IMR-90 (cell line): ENCODE measurements around the gene PNLIP. TPM values are rescaled to one million over a fixed set of nuclear protein-coding genes. Genes with fewer than 3 reads are reported as not detected.

ENCODE experiments used
- ATAC-seq: fragments of 200-7000 bp; cut with Tn5 transposase; 2 replicates; pipeline ENCODE4 v1.9.1; 2020; ENCODE audit warnings: low read depth, mild to moderate bottlenecking, moderate library complexity
- BruUV-seq: library from RNA; stranded (reverse); fragments of 400-500 nt; replicated peaks from 2 replicates; lab custom pipeline; 2021; lab: Mats Ljungman, UMichigan
- CTCF ChIA-PET: fragments of 300-600 bp; formaldehyde crosslinking; extraction: SDS; loops from one replicate; lab custom pipeline; 2021; ENCODE audit warnings: antibody characterized with exemption; lab: Yijun Ruan, JAX
- POLR2A ChIA-PET: fragments of 300-600 bp; sonication (Branson Sonifier 250); formaldehyde crosslinking; loops from one replicate; lab custom pipeline; 2022; ENCODE audit warnings: antibody characterized with exemption; ENCODE audit not compliant: unreplicated experiment; lab: Charles Lee
- DNase-seq: peaks from one replicate; pipeline ENCODE4 v3.0.0; 2013
- H2AFZ ChIP-seq: replicated peaks from 2 replicates; pipeline ENCODE3; 2013; ENCODE audit warnings: low read length, mild to moderate bottlenecking; ENCODE audit not compliant: poor library complexity
- H2AK5ac ChIP-seq: 2 replicates; pipeline ENCODE4 v1.6.1; 2013; ENCODE audit warnings: low read depth, low read length, inconsistent platforms
- H2AK9ac ChIP-seq: replicated peaks from 2 replicates; pipeline ENCODE3; 2013; ENCODE audit warnings: mild to moderate bottlenecking, low read depth, low read length, moderate library complexity; ENCODE audit not compliant: poor library complexity
- H2BK120ac ChIP-seq: 2 replicates; pipeline ENCODE4 v1.6.1; 2013; ENCODE audit warnings: low read depth, low read length, inconsistent platforms
- H2BK15ac ChIP-seq: 3 replicates; pipeline ENCODE4 v1.6.1; 2013; ENCODE audit warnings: low read depth, low read length, inconsistent platforms
- H2BK20ac ChIP-seq: 2 replicates; pipeline ENCODE4 v1.6.1; 2013; ENCODE audit warnings: low read depth, mild to moderate bottlenecking, inconsistent platforms, low read length, moderate library complexity
- H2BK5ac ChIP-seq: 2 replicates; pipeline ENCODE4 v1.6.1; 2013; ENCODE audit warnings: mild to moderate bottlenecking, low read depth, low read length, inconsistent platforms; ENCODE audit not compliant: poor library complexity, severe bottlenecking
- H3K14ac ChIP-seq: replicated peaks from 2 replicates; pipeline ENCODE4 v1.6.1; 2013; ENCODE audit warnings: low read depth, low read length, inconsistent platforms
- H3K18ac ChIP-seq: 2 replicates; pipeline ENCODE4 v1.6.1; 2013; ENCODE audit warnings: low read depth, low read length, control low read depth
- H3K23ac ChIP-seq: 2 replicates; pipeline ENCODE4 v1.6.1; 2013; ENCODE audit warnings: low read depth, low read length, inconsistent platforms
- H3K27ac ChIP-seq: 2 replicates; pipeline ENCODE4 v1.5.1; 2013; ENCODE audit warnings: mild to moderate bottlenecking, control low read depth, low read length; ENCODE audit not compliant: insufficient read depth
- H3K27me3 ChIP-seq: 2 replicates; pipeline ENCODE4 v1.6.1; 2013; ENCODE audit warnings: low read length; ENCODE audit not compliant: control insufficient read depth, insufficient read depth
- H3K36me3 ChIP-seq: 2 replicates; pipeline ENCODE4 v1.6.1; 2013; ENCODE audit warnings: low read length, mixed read lengths; ENCODE audit not compliant: control insufficient read depth, insufficient read depth
- H3K4ac ChIP-seq: 2 replicates; pipeline ENCODE4 v1.6.1; 2013; ENCODE audit warnings: low read depth, low read length, inconsistent platforms
- H3K4me1 ChIP-seq: 2 replicates; pipeline ENCODE4 v1.6.1; 2013; ENCODE audit warnings: low read length, mixed read lengths; ENCODE audit not compliant: control insufficient read depth, insufficient read depth
- H3K4me2 ChIP-seq: 2 replicates; pipeline ENCODE4 v1.6.1; 2013; ENCODE audit warnings: low read depth, mild to moderate bottlenecking, control low read depth, low read length, moderate library complexity
- H3K4me3 ChIP-seq: 2 replicates; pipeline ENCODE4 v1.5.1; 2013; ENCODE audit warnings: low read depth, mild to moderate bottlenecking, control low read depth, low read length, moderate library complexity; ENCODE audit not compliant: insufficient read depth
- H3K56ac ChIP-seq: 2 replicates; pipeline ENCODE4 v1.6.1; 2013; ENCODE audit warnings: low read length, inconsistent platforms; ENCODE audit not compliant: insufficient read depth; ENCODE audit errors: extremely low read depth
- H3K79me1 ChIP-seq, 2 experiments: 2 replicates each; pipeline ENCODE4 v1.6.1; 2013; ENCODE audit warnings: low read length in 2 of 2, inconsistent platforms in 1 of 2, low read depth in 1 of 2
- H3K9ac ChIP-seq: 2 replicates; pipeline ENCODE4 v1.6.1; 2013; ENCODE audit warnings: low read depth, low read length, control low read depth
- H3K9me1 ChIP-seq: 2 replicates; pipeline ENCODE4 v1.6.1; 2013; ENCODE audit warnings: low read length, inconsistent platforms; ENCODE audit not compliant: insufficient read depth
- H3K9me3 ChIP-seq: 2 replicates; pipeline ENCODE4 v1.6.1; 2013; ENCODE audit warnings: low read length; ENCODE audit not compliant: control insufficient read depth, insufficient read depth
- H4K20me1 ChIP-seq: 2 replicates; pipeline ENCODE4 v1.6.1; 2013; ENCODE audit warnings: low read length, inconsistent platforms; ENCODE audit not compliant: insufficient read depth
- H4K5ac ChIP-seq: 2 replicates; pipeline ENCODE4 v1.6.1; 2013; ENCODE audit warnings: mild to moderate bottlenecking, low read depth, low read length, control low read depth
- H4K8ac ChIP-seq, 2 experiments: 2 replicates each; pipeline ENCODE4 v1.6.1; 2013; ENCODE audit warnings: low read depth in 2 of 2, low read length in 2 of 2, control low read depth in 1 of 2, inconsistent platforms in 1 of 2
- H4K91ac ChIP-seq: 2 replicates; pipeline ENCODE4 v1.6.1; 2013; ENCODE audit warnings: low read depth, low read length, inconsistent platforms; ENCODE audit not compliant: insufficient read depth
- BHLHE40 ChIP-seq: fragments of 150-350 bp; IDR thresholded peaks from 2 replicates; pipeline ENCODE4 v1.6.1; 2016; ENCODE audit warnings: mild to moderate bottlenecking, low read depth, low read length
- CEBPB ChIP-seq: IDR thresholded peaks from 2 replicates; pipeline ENCODE4 v1.6.1; 2012; ENCODE audit warnings: low read depth, low read length, improper control_type of control experiment
- CTCF ChIP-seq: conservative IDR thresholded peaks from 2 replicates; pipeline ENCODE4 v1.5.1; 2012; ENCODE audit warnings: mild to moderate bottlenecking, low read depth, low read length, improper control_type of control experiment
- POLR2A ChIP-seq: IDR thresholded peaks from 2 replicates; pipeline ENCODE4 v1.6.1; 2012; ENCODE audit warnings: mild to moderate bottlenecking, low read depth, low read length
- dilution Hi-C: fragments of 300-500 bp; cut with HindIII; formaldehyde crosslinking; loops from one replicate; pipeline ENCODE4 v1.14.3; 2018; ENCODE audit warnings: low sequenced_read_pairs; ENCODE audit not compliant: unreplicated experiment
- in situ Hi-C: fragments of 300-500 bp; cut with MboI; formaldehyde crosslinking; loops from 3 replicates; pipeline ENCODE4 v1.14.3; 2019; ENCODE audit warnings: low sequenced_read_pairs, inconsistent platforms, mixed read lengths
- intact Hi-C: fragments of 100-400 bp; cut with micrococcal nuclease; formaldehyde crosslinking; loops from 2 replicates; pipeline ENCODE4 v1.10.0; 2022
- polyA plus RNA-seq, 3 experiments: library from polyadenylated mRNA; depleted of rRNA; stranded (reverse); fragments of >200 nt; gene quantifications; 2 replicates each; pipeline ENCODE4 v1.2.3, GENCODE V29; 2012; ENCODE audit warnings: low replicate concordance in 1 of 3
- total RNA-seq: library from RNA; depleted of rRNA; stranded (reverse); fragments of >200 nt; gene quantifications from 2 replicates; pipeline ENCODE4 v1.2.3, GENCODE V29; 2012

The PNLIP gene
- total and polyA plus RNA-seq, 2 of the 4 experiments (the other 2 are of a cell fraction): not detected

GRCh38 chr10:116566932-116567331, 21.2 kb downstream of the PNLIP start:
- DNase-seq (no peak), ATAC-seq (no peak)
- Histone ChIP-seq H2BK120ac (no peak overlapping the region), H3K18ac (no peak overlapping the region), H3K79me1 (no peaks in the 10 kb centered on the region), H4K91ac (no peak overlapping the region), H3K9ac (no peak overlapping the region), H3K4ac (no peak overlapping the region), H2AK9ac (no peak overlapping the region), H3K4me2 (no peak overlapping the region), H3K36me3 (no peaks in the 10 kb centered on the region), H4K5ac (no peak overlapping the region), H3K27me3 (no peaks in the 10 kb centered on the region), H3K27ac (no peak overlapping the region), H2BK5ac (no peak overlapping the region), H4K8ac (no peak overlapping the region), H2AFZ (no peak overlapping the region), H3K4me3 (no peak overlapping the region), H3K9me1 (no peaks in the 10 kb centered on the region), H3K56ac (no peak overlapping the region), H3K23ac (no peak overlapping the region), H3K9me3 (no peaks in the 10 kb centered on the region), H2BK20ac (no peak overlapping the region), H2BK15ac (no peak overlapping the region), H4K20me1 (no peaks in the 10 kb centered on the region), H2AK5ac (no peak overlapping the region), H3K14ac (no peak overlapping the region), H3K4me1 (no peaks in the 10 kb centered on the region)
- no TSS peak for BruUV-seq
- intact Hi-C loops: no loop called here
- POLR2A ChIA-PET: no interaction called here
- CTCF ChIA-PET: no interaction called here
- TF ChIP-seq BHLHE40 (no peak), CTCF (no peak), CEBPB (no peak), POLR2A (no peak)
- in situ Hi-C loops: no loop called here
- dilution Hi-C loops: no loop called here
